ENCODE measurements around the gene SLC7A4.

The SLC7A4 gene

DNA sequence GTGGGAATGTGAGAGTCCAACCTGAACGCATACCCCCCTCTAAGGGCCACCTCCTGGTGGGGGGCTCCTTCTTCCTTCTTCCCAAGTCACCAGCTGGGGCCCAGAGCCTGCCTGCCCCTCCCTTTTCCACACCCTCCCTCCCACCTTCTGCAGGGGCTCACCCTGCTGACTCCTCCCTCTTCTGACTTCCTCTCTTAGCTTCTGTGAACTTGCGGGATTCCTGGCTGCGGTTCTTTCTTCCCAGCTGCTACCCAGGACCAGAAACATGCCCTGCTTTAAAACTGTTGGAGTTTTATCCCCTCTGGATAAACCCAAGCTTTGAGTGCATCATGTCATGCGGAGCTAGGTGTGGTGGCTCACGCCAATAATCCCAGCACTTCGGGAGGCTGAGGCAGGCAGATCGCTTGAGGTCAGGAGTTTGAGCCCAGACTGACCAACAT lies 23.5 kb upstream of the SLC7A4 start:
- Histone ChIP-seq H3K36me3 (replicated peaks; ENCODE audit: low read depth, low read length) (no peaks in the 10 kb centered on the region), H2AFZ (ENCODE audit: low read depth, low read length) (no peak overlapping the region), H3K9ac (ENCODE audit: low read length) (no peak overlapping the region), H3K4me3 (ENCODE audit: low read length) (no peak overlapping the region), H3K27me3 (ENCODE audit: low read depth, low read length) (peaks cover 24% of the 10 kb centered on the region), H3K4me2 (ENCODE audit: low read length) (no peak overlapping the region), H3K9me3 (ENCODE audit: insufficient read depth, low read length) (no peaks in the 10 kb centered on the region), H3K27ac (ENCODE audit: low read length) (no peak overlapping the region), H3K79me2 (ENCODE audit: low read length) (no peaks in the 10 kb centered on the region), H3K4me1 (ENCODE audit: low read length) (peaks cover 6% of the 10 kb centered on the region; the same call in 1 of the 2 replicates), H4K20me1 (ENCODE audit: insufficient read depth, low read length) (no peaks in the 10 kb centered on the region)
- TF ChIP-seq, protein P1, sequence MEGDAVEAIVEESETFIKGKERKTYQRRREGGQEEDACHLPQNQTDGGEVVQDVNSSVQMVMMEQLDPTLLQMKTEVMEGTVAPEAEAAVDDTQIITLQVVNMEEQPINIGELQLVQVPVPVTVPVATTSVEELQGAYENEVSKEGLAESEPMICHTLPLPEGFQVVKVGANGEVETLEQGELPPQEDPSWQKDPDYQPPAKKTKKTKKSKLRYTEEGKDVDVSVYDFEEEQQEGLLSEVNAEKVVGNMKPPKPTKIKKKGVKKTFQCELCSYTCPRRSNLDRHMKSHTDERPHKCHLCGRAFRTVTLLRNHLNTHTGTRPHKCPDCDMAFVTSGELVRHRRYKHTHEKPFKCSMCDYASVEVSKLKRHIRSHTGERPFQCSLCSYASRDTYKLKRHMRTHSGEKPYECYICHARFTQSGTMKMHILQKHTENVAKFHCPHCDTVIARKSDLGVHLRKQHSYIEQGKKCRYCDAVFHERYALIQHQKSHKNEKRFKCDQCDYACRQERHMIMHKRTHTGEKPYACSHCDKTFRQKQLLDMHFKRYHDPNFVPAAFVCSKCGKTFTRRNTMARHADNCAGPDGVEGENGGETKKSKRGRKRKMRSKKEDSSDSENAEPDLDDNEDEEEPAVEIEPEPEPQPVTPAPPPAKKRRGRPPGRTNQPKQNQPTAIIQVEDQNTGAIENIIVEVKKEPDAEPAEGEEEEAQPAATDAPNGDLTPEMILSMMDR (IDR thresholded peaks at IDR 0.05; ENCODE audit: low read depth, low read length): no peak
- TF ChIP-seq EZH2phosphoT487 (IDR thresholded peaks at IDR 0.05; ENCODE audit: low read depth): no peak

DNA sequence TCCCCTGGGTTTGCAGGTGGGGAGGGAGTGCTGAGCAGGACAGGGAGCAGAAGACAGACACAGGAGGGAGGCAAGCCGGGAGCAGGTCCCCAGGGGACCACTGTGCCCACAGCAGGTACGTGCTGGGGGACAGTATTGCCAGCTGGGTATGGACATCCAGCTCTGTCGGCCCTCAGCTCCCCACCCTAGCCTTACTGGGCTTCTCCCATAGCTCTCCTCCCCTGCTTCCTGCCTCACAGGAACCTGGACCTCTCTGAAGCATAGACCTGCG lies 23.1 kb upstream of the SLC7A4 start:
- Histone ChIP-seq H3K9ac (ENCODE audit: low read length) (no peak overlapping the region), H3K27ac (ENCODE audit: low read length) (no peak overlapping the region), H4K20me1 (ENCODE audit: insufficient read depth, low read length) (no peaks in the 10 kb centered on the region), H3K4me1 (ENCODE audit: low read length) (peaks cover 6% of the 10 kb centered on the region; the same call in 1 of the 2 replicates), H3K79me2 (ENCODE audit: low read length) (no peaks in the 10 kb centered on the region), H3K4me3 (ENCODE audit: low read length) (no peak overlapping the region), H3K36me3 (replicated peaks; ENCODE audit: low read depth, low read length) (no peaks in the 10 kb centered on the region), H3K9me3 (ENCODE audit: insufficient read depth, low read length) (no peaks in the 10 kb centered on the region), H3K4me2 (ENCODE audit: low read length) (no peak overlapping the region), H3K27me3 (ENCODE audit: low read depth, low read length) (peaks cover 24% of the 10 kb centered on the region), H2AFZ (ENCODE audit: low read depth, low read length) (no peak overlapping the region)
- TF ChIP-seq, protein P1 (IDR thresholded peaks at IDR 0.05; ENCODE audit: low read depth, low read length): no peak
- no peak for TF ChIP-seq EZH2phosphoT487 (IDR thresholded peaks at IDR 0.05; ENCODE audit: low read depth)

DNA sequence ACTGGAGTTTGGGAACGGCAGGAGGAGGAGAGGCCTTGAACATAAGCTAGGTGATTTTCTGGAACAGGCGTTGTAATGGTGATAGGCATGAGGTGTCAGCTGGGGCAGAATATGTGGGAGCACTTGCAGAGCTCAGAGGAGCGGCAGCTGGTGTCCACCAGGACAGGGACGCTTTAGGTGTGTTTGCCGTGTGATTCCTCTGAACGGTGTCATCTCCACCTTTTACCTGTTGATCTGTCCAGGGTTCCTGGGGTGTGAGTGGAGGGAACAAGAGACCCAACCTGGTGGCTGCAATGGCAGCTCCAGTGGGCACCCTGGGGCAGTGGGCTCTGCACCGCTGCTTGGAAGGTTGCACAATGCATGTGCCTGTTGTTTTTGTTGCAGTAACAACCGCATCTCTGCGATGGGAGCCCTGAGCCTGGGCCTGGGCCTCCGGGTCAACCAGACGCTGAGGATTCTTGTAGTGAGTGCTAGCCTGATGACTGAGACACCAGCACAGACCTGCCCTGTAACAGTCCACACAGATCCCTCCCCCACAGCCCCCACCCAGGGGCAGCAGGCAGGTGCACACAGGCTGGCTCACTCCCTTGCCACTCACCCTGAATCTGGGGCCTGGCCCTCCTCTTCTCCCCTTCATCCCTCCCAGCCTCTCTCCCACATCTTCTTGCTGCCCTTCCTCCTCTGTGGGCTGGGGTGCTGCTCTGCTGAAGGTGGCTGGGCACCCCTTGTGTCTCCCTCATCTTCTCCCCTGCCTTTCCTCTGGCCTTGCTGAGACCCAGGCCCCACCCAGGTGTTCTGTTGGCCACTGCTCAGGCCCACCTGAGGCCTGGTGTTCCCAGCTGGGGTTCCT lies 22.6 kb upstream of the SLC7A4 start:
- Histone ChIP-seq H3K27me3 (ENCODE audit: low read depth, low read length) (peaks cover 24% of the 10 kb centered on the region), H3K36me3 (replicated peaks; ENCODE audit: low read depth, low read length) (no peaks in the 10 kb centered on the region), H3K27ac (ENCODE audit: low read length) (no peak overlapping the region), H3K4me1 (ENCODE audit: low read length) (peaks cover 6% of the 10 kb centered on the region; the same call in 1 of the 2 replicates), H4K20me1 (ENCODE audit: insufficient read depth, low read length) (no peaks in the 10 kb centered on the region), H3K4me3 (ENCODE audit: low read length) (no peak overlapping the region), H3K79me2 (ENCODE audit: low read length) (no peaks in the 10 kb centered on the region), H3K9ac (ENCODE audit: low read length) (no peak overlapping the region), H3K9me3 (ENCODE audit: insufficient read depth, low read length) (no peaks in the 10 kb centered on the region), H2AFZ (ENCODE audit: low read depth, low read length) (no peak overlapping the region), H3K4me2 (ENCODE audit: low read length) (no peak overlapping the region)
- TF ChIP-seq EZH2phosphoT487 (IDR thresholded peaks at IDR 0.05; ENCODE audit: low read depth): no peak
- TF ChIP-seq, protein P1 (IDR thresholded peaks at IDR 0.05; ENCODE audit: low read depth, low read length): no peak

DNA sequence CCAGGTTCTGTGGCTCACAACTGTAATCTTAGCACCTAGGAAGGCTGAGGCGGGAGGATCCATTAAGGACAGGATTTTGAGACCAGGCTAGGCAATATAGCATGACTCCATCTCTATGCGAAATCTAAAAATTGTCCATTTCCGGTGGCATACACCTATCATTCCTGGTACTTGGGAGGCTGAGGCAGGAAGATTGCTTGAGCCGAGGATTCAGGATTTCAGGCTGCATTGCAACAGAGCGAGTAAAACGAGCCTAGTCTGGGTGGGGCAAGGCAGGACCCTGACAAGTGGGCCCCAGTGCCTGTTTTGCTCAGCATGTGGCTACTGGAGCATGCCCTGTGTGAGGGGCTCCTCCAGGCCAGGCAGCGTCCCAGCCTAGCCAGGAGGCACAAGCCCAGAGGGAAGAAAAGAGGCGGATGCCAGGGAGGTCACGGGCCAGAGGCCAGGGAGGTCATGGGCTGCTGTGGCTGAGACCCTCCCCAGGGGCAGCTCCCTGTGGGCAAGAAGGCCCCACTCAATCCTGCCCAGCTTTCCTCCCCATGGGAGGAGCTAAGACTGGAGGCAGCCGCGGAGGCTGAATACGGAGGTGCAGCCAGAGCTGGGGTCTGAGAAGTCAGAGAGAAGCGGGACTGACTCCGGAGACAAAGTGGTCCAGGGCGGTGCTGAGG lies 21.8 kb upstream of the SLC7A4 start:
- H2AFZ ChIP-seq (ENCODE audit: low read depth, low read length): no peak overlapping the region
- TF ChIP-seq, protein P1 (IDR thresholded peaks at IDR 0.05; ENCODE audit: low read depth, low read length): no peak
- no peak for TF ChIP-seq EZH2phosphoT487 (IDR thresholded peaks at IDR 0.05; ENCODE audit: low read depth)
- peaks cover 6% of the 10 kb centered on the region; the same call in 1 of the 2 replicates for H3K4me1 ChIP-seq (ENCODE audit: low read length)

More for the DNA sequence above, 21.8 kb upstream of the SLC7A4 start:
- Histone ChIP-seq H4K20me1 (ENCODE audit: insufficient read depth, low read length) (no peaks in the 10 kb centered on the region), H3K9ac (ENCODE audit: low read length) (no peak overlapping the region), H3K27me3 (ENCODE audit: low read depth, low read length) (peaks cover 24% of the 10 kb centered on the region), H3K36me3 (replicated peaks; ENCODE audit: low read depth, low read length) (no peaks in the 10 kb centered on the region), H3K9me3 (ENCODE audit: insufficient read depth, low read length) (no peaks in the 10 kb centered on the region), H3K4me3 (ENCODE audit: low read length) (no peak overlapping the region), H3K4me2 (ENCODE audit: low read length) (no peak overlapping the region), H3K27ac (ENCODE audit: low read length) (no peak overlapping the region), H3K79me2 (ENCODE audit: low read length) (no peaks in the 10 kb centered on the region)
